ENCODE results near the gene TREML2. TPM values are rescaled to one million over a fixed set of nuclear protein-coding genes. Genes with fewer than 3 reads are reported as not detected.
A peak's percentile ranks its signal among the peaks of the same experiment; 100 is the strongest.

Gene TREML2
- total and polyA plus RNA-seq, 9 of the 15 experiments (the other 6 are each of a cell fraction or from before 2014, with no cell fraction given): 0.20 to 2.9 (median 1.4) TPM

GRCh38 chr6:41164551-41165120, 36.3 kb downstream of the TREML2 start (continued):
- TF ChIP-seq SNAPC5 (CRISPR knock-in tag; IDR thresholded peaks at IDR 0.05) (no peak), PHF20 (IDR thresholded peaks at IDR 0.05; ENCODE audit: partially characterized antibody) (no peak), USF2 (CRISPR knock-in tag; IDR thresholded peaks at IDR 0.05) (no peak), ARID3A (IDR thresholded peaks at IDR 0.05; ENCODE audit: borderline replicate concordance, low read depth, low read length) (no peak), MYBL2 (IDR thresholded peaks at IDR 0.05; ENCODE audit: low read depth) (no peak), MYBL2 (CRISPR knock-in tag; IDR thresholded peaks at IDR 0.05; ENCODE audit: borderline replicate concordance) (no peak)

- POLR2A ChIA-PET: no interaction called here
- DNase-seq (ENCODE audit: extremely low read depth in 1 of 4, low spot score in 3 of 4) (no peak), ATAC-seq (no peak), FAIRE-seq (no peak)
- Histone ChIP-seq H3K27me3 (ENCODE audit: control insufficient read depth in 2 of 2, insufficient read depth in 2 of 2, low read length in 2 of 2) (peaks cover 12 to 60% of the 10 kb centered on the region in 2 experiments), H3K9ac (ENCODE audit: insufficient read depth in 1 of 2, low read depth in 2 of 2, low read length in 2 of 2) (0 out of 4 replicates have a peak overlapping the region, but pooled peaks of 1 of the 2 experiments have one; percentile 4), H2AFZ (ENCODE audit: low read depth, low read length) (no peak overlapping the region), H3K4me2 (ENCODE audit: insufficient read depth, low read length) (no peak overlapping the region), H3K4me1 (replicated peaks in 1 of 2; ENCODE audit: control insufficient read depth in 2 of 2, insufficient read depth in 2 of 2, low read length in 2 of 2) (no peaks in the 10 kb centered on the region), H3K4me3 (no peak overlapping the region), H3K27ac (ENCODE audit: extremely low read depth, low read depth, low read length) (no peak overlapping the region), H3K36me3 (ENCODE audit: control insufficient read depth, insufficient read depth, low read length) (no peaks in the 10 kb centered on the region), H3K9me1 (ENCODE audit: control insufficient read depth, insufficient read depth, low read length) (no peaks in the 10 kb centered on the region), H3K9me3 (replicated peaks; ENCODE audit: control insufficient read depth, insufficient read depth, low read depth, low read length) (no peaks in the 10 kb centered on the region), H3K79me2 (ENCODE audit: control insufficient read depth, insufficient read depth, low read length) (no peaks in the 10 kb centered on the region), H4K20me1 (replicated peaks; ENCODE audit: control insufficient read depth, insufficient read depth, low read length) (peaks cover 10% of the 10 kb centered on the region; the same call in 1 of the 2 replicates)
- in situ Hi-C loops (cut with MboI) (no loop called here), intact Hi-C loops (cut with micrococcal nuclease) (no loop called here)
- no TSS peak for BruUV-seq (replicated peaks)
- TF ChIP-seq ZNF143 (CRISPR knock-in tag; IDR thresholded peaks at IDR 0.05) (no peak), ZBED1 (IDR thresholded peaks at IDR 0.05) (no peak), CREB3L1 (IDR thresholded peaks at IDR 0.05; ENCODE audit: borderline replicate concordance, low read depth) (no peak), ZNF79 (CRISPR knock-in tag; IDR thresholded peaks at IDR 0.05; ENCODE audit: low read depth) (no peak)
- 0% methylated on average over 1 of the region's 1 CpG for WGBS (ENCODE audit: insufficient coverage, low coverage, missing lambda C conversion rate)
- CTCF ChIA-PET (ENCODE audit: low intra/inter-chr PET ratio): no interaction called here
Measured at GRCh38 chr6:41163419-41163717, 37.6 kb downstream of the TREML2 start.

Data from K562 (cell line).